Stimulated activated CD8-positive, alpha-beta memory T cell treated with anti-CD3 and anti-CD28 coated beads, Interleukin-4, amount 100 ng/mL, for 4 hours (primary cell): ENCODE measurements around the gene NUPR1.
"Not testable (repeated sequence)": the region's sequence is repeated elsewhere in the genome, so short reads cannot be mapped to it uniquely, and the experiment has no call there.

ENCODE experiments used
- DNase-seq, 2 donors: peaks; one replicate each; pipeline ENCODE4 v3.0.0-alpha.2; 2020; ENCODE audit warnings: low read depth in 2 of 2, low spot score in 1 of 2

NUPR1 gene

GRCh38 chr16:28527985-28528384, 10.8 kb downstream of the NUPR1 start:
- DNase-seq, result no peak

GRCh38 chr16:28527100-28527785, 11.5 kb downstream of the NUPR1 start:
- not testable (repeated sequence) for DNase-seq

- DNase-seq, result no peak
These were observed 12.3 kb downstream of the NUPR1 start for GRCh38 chr16:28526201-28527099.

GRCh38 chr16:28524681-28525171, 14.0 kb downstream of the NUPR1 start:
- no peak for DNase-seq

- no peak for DNase-seq
These were observed 16.0 kb downstream of the NUPR1 start for GRCh38 chr16:28522792-28523191.

GRCh38 chr16:28521436-28521835, 17.3 kb downstream of the NUPR1 start:
- DNase-seq, result no peak

- DNase-seq, result no peak
These were observed 18.1 kb downstream of the NUPR1 start for GRCh38 chr16:28520672-28521071.

- DNase-seq, result no peak
These were observed 24.5 kb downstream of the NUPR1 start for GRCh38 chr16:28514246-28514645.

GRCh38 chr16:28513484-28514181, 25.1 kb downstream of the NUPR1 start:
- no peak for DNase-seq

- DNase-seq, result no peak
These were observed 26.7 kb downstream of the NUPR1 start for GRCh38 chr16:28511801-28512789.

GRCh38 chr16:28511031-28511430, 27.7 kb downstream of the NUPR1 start:
- DNase-seq, result no peak

GRCh38 chr16:28505489-28506137, 33.2 kb downstream of the NUPR1 start:
- no peak for DNase-seq

- no peak for DNase-seq
These were observed 33.9 kb downstream of the NUPR1 start for GRCh38 chr16:28504707-28505404.

GRCh38 chr16:28503470-28504259, 35.1 kb downstream of the NUPR1 start:
- DNase-seq, result no peak

GRCh38 chr16:28502290-28502689, 36.5 kb downstream of the NUPR1 start:
- no peak for DNase-seq

GRCh38 chr16:28501258-28502232, 37.2 kb downstream of the NUPR1 start:
- DNase-seq, result no peak

- not testable (repeated sequence) for DNase-seq
These were observed 38.1 kb downstream of the NUPR1 start for GRCh38 chr16:28500476-28501180.
